Tracheal epithelial cell (primary cell): Measurements from ENCODE around the gene LILRB4. TPM values are rescaled to one million over a fixed set of nuclear protein-coding genes. Genes with fewer than 3 reads are reported as not detected.

Experiments used
- total RNA-seq: library from RNA; depleted of rRNA; stranded (reverse); fragments of >200 nt; gene quantifications from 2 replicates; pipeline ENCODE4 v1.2.1, GENCODE V29; 2014

Gene LILRB4
- total RNA-seq: under 0.01 TPM in 1 of 2 replicates, not detected in the other

DNA sequence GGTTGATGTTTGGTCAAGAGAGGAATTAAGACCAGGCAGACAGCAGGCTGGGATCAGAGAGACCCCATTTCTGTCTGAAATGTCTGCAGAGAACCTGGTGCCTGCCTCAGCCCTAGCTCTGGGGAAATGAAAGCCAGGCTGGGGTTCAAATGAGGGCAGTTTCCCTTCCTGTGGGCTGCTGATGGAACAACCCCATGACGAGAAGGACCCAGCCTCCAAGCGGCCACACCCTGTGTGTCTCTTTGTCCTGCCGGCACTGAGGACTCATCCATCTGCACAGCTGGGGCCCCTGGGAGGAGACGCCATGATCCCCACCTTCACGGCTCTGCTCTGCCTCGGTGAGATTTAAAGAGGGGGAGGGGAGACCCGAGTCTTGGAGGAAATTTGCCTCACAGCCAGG, at the start of gene LILRB4:
Gene LILRB4, plus strand, starts transcription at position 256 of the 400 bp plus-strand sequence. Its CDS starts 49 bp downstream, at position 305.

DNA sequence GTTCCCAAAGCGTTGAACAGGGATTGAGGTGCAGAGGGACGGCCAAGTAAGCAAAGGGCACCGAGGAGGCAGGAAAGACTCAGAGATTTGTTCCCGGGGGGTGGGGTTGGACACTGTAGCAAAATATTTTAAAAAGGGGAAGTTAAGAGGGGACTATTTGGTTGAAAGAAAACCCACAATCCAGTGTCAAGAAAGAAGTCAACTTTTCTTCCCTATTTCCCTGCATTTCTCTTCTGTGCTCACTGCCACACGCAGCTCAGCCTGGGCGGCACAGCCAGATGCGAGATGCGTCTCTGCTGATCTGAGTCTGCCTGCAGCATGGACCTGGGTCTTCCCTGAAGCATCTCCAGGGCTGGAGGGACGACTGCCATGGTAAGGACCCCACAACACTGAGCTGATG, 32.5 kb upstream of the LILRB4 start, which contains the start of gene LILRB1:
Gene LILRB1, plus strand, starts transcription at position 223 of the 400 bp plus-strand sequence. CDS start 590 bp downstream, outside the sequence.

Other genes with a start within 250 kb of the LILRB4 start
- gene TTYH1, start 247.5 kb upstream of the LILRB4 start, total RNA-seq: not detected in 2 replicates
- 11.5 and 16.4 TPM in 2 replicates for gene LENG8, start 213.8 kb upstream of the LILRB4 start, total RNA-seq
- gene LENG9, start 199.2 kb upstream of the LILRB4 start, total RNA-seq: 15.4 and 24.5 TPM in 2 replicates
- 24.9 and 84.8 TPM in 2 replicates for gene CDC42EP5, start 189.7 kb upstream of the LILRB4 start, total RNA-seq
- gene LAIR2, start 160.2 kb upstream of the LILRB4 start, total RNA-seq: not detected in 2 replicates
- not detected in 2 replicates for gene LILRA2, start 89.2 kb upstream of the LILRB4 start, total RNA-seq
- not detected in 2 replicates for gene LILRA1, start 69.4 kb upstream of the LILRB4 start, total RNA-seq
- gene LILRB1, start 32.5 kb upstream of the LILRB4 start, total RNA-seq: not detected in 2 replicates
- not detected in 2 replicates for gene KIR3DL3, start 61.5 kb downstream of the LILRB4 start, total RNA-seq
- not detected in 2 replicates for gene KIR2DL3, start 75.5 kb downstream of the LILRB4 start, total RNA-seq
- not detected in 2 replicates for gene KIR2DL1, start 106.8 kb downstream of the LILRB4 start, total RNA-seq
- not detected in 2 replicates for gene KIR2DL4, start 140.6 kb downstream of the LILRB4 start, total RNA-seq
- not detected in 2 replicates for gene KIR3DL1, start 153.5 kb downstream of the LILRB4 start, total RNA-seq
- gene KIR2DS4, start 169.7 kb downstream of the LILRB4 start, total RNA-seq: not detected in 2 replicates
- not detected in 2 replicates for gene KIR3DL2, start 187.5 kb downstream of the LILRB4 start, total RNA-seq
- gene FCAR, start 211.2 kb downstream of the LILRB4 start, total RNA-seq: not detected in 2 replicates
- gene NCR1, start 243.2 kb downstream of the LILRB4 start, total RNA-seq: not detected in 2 replicates